GM18502 (cell line): Measurements from ENCODE around the gene SRRT.
"Not testable (repeated sequence)": the region's sequence is repeated elsewhere in the genome, so short reads cannot be mapped to it uniquely, and the experiment has no call there.

Source experiments
- ATAC-seq: cut with Tn5 transposase; IDR thresholded peaks from one replicate; pipeline ENCODE4 v1.9.1; 2021; ENCODE audit warnings: mild to moderate bottlenecking; ENCODE audit not compliant: unreplicated experiment, poor library complexity

SRRT gene

GRCh38 chr7:100854899-100855298, 20.0 kb upstream of the SRRT start:
- ATAC-seq = not testable (repeated sequence)

- no peak for ATAC-seq
Observed at GRCh38 chr7:100855515-100855914, 19.4 kb upstream of the SRRT start.

DNA sequence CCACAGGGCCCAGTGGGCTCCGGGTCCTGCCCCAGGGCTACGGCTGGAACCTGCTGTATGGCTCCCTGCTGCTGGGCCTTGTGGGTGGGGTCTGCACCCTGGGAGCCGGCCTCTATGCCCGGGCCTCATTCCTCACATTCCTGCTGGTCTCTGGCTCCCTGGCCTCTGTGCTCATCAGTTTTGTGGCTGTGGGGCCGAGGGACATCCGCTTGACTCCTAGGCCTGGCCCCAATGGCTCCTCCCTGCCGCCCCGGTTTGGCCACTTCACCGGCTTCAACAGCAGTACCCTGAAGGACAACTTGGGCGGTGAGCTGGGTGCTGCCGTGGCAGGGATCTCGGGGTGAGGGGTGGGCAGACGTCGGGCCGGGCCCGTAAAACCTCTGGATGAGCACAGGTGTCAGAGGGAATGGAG, 18.0 kb upstream of the SRRT start:
- ATAC-seq = no peak

GRCh38 chr7:100859856-100860255, 15.0 kb upstream of the SRRT start:
- no peak for ATAC-seq

- no peak for ATAC-seq
Observed at GRCh38 chr7:100860702-100861615, 13.9 kb upstream of the SRRT start.

DNA sequence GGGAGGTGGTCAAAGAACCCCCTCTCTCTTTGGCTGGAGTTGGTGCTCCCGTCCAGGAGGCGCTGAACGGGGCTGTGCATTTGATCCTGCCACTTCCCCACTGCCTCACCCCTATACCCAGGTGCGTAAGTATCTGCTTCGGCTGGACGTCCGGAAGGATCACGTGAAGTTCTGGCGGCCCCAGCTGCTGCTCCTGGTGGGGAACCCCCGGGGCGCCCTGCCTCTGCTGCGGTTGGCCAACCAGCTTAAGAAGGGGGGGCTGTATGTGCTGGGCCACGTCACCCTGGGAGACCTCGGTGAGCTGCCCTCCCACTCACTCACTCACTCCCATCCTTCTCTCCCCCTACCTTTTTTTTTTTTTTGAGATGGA, 13.3 kb upstream of the SRRT start:
- no peak for ATAC-seq

DNA sequence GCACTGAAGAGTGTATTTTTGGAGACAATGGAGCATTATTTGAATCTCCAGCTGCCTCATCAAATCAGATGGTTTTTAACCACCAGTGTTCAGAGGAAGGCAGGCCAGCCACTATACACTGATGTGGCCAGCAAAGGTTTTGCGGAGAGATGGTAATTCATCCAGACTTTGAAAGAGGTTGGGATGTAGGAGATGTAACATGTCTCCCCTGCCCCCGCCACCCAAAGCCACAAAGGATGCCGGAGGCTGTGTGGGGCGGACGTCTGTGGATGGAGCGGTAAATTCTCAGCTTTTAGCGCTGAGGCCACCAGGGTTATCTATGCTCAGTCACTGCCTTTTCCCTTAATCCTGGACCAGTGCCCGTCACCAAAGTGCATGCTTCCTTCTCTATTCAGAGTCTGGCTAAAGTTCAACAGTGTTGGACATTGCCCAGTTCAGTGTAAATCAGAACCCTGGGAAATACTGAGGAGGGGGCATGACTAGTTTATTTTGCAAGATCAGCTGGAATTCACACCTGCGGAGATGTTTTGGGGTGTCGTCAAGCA, 11.4 kb upstream of the SRRT start:
- no peak for ATAC-seq

GRCh38 chr7:100864263-100864845, 10.5 kb upstream of the SRRT start:
- ATAC-seq = no peak

DNA sequence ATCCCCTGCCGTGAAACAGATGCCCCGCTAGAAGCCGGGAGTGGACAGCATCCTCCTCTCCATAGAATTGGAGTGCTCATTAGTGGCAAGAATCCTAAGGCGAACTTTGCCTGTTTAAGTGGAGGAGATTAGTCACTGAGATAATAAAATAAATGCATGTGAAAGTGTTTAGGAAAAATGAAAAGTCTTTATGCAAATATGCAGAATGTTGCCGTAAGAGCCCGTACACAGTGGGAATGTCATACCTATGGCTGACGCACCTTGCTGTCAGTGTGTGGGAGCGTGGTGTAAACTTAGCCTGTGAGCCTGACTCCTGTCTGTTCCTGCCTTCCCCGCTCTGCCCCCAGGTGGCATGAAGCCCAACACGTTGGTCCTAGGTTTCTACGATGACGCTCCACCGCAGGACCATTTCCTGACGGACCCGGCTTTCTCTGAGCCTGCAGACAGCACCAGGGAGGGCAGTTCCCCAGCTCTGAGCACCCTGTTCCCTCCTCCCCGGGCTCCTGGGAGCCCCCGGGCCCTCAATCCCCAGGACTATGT, 9.5 kb upstream of the SRRT start:
- no peak for ATAC-seq

DNA sequence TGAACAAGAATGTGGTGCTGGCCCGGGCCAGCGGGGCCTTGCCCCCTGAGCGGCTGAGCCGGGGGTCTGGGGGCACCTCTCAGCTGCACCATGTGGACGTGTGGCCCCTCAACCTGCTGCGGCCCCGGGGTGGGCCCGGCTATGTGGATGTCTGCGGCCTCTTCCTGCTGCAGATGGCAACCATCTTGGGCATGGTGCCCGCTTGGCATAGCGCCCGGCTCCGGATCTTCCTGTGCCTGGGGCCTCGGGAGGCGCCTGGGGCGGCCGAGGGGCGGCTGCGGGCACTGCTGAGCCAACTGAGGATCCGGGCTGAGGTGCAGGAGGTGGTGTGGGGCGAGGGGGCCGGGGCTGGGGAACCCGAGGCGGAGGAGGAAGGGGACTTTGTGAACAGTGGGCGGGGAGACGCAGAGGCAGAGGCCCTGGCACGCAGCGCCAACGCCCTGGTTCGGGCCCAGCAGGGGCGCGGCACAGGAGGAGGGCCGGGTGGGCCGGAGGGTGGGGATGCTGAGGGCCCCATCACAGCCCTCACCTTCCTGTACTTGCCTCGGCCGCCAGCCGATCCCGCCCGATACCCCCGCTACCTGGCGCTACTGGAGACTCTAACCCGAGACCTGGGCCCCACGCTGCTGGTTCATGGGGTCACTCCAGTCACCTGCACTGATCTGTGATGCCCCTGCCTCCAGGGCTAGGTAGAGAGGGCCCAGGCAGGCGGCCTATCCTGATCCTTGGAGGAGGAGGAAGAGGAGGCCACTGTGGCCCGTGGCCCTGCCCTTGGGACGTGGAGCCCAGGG, 8.8 kb upstream of the SRRT start:
- ATAC-seq = no peak

GRCh38 chr7:100866729-100867039, 8.2 kb upstream of the SRRT start:
- ATAC-seq = no peak

- ATAC-seq = no peak
Observed at GRCh38 chr7:100867040-100867775, 7.7 kb upstream of the SRRT start, which contains the start of gene TRIP6. Gene TRIP6 (plus strand): TSS chr7:100867387. CDS start chr7:100867498, 111 bp downstream.

DNA sequence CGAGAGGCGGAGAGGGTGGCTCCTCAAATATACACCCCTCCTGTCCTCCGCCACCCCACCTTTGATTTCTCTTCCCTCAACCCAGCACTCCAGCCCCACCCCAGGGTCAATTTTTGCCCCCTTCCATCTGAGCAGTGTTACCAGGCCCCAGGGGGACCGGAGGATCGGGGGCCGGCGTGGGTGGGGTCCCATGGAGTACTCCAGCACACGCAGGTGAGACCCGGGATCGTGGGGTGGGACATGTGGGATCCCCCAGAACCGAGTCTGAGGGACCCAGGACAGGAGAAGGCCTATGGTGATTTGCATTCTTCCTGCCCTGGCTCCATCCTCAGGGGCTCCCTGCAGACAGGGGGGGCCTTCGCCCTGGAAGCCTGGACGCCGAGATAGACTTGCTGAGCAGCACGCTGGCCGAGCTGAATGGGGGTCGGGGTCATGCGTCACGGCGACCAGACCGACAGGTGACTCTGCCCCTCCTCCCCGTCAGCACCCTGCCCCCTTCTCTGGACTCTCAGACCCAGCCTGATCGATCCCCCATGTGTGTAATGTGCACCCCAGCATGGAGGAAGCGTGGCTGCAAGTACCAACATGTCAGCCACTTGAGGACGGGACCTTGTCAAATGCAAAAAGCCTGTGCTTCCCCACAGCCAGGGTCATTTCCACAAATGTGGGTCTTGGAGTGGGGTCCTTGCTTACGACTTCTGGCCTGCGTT, 7.0 kb upstream of the SRRT start:
- no peak for ATAC-seq

DNA sequence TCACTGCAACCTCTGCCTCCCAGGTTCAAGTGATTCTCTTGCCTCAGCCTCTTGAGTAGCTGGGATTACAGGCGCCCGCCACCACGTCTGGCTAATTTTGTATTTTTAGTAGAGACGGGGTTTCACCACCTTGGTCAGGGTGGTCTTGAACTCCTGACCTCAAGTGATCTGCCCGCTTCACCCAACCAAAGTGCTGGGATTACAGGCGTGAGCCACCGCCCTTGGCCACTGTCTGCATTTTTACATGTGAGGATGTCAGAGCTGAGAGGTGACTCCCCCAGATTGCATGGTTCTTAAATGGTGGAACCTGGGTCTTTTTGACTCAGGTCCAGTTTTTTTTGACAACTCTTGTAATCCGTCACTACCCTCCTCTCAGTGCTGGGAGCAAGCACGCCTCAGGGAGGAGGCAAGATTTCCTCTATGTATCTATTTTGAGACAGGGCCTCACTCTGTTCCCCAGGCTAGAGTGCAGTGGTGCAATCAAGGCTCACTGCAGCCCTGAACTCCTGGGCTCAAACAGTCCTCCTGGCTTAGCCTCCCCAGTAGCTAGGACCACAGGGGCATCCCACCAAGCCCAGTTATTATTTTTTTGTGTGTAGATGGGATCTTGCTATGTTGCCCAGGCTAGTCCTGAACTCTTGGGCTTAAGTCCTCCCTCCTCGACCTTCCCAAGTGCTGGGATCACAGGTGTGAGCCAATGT, 1.2 kb upstream of the SRRT start:
- ATAC-seq = no peak

DNA sequence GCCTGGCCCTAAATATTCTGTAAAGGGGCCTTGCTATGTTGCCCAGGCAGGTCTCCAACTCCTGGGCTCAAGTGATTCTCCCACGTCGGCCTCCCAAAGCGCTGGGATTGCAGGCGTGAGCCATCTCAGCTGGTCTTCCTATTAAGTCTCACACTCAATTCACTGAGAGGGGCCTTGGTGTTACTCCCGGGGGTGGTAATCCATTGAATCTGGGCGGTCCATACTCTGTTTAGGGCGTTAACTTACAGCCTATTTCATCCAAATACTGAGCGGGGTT, 665 bp upstream of the SRRT start:
- ATAC-seq = no peak

- ATAC-seq = peak; percentile 31
Observed at GRCh38 chr7:100875356-100875751, 451 bp downstream of the SRRT start.

GRCh38 chr7:100878013-100878412, 3.1 kb downstream of the SRRT start:
- no peak for ATAC-seq

DNA sequence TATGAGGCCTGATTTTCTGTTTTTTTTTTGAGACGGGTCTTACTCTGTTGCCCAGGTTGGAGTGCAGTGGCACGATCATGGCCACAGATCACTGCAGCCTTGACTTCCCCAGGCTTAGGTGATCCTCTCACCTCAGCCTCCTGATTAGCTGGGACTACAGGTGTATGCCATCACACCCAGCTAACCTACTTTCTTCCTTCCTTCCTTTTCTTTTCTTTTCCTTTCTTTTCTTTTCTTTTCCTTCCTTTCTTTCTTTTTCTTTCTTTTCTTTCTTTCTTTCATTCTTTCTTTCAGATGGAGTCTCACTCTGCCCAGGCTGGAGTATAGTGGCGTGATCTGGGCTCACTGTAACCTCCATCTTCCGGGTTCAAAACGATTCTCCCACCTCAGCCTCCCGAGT, 3.8 kb downstream of the SRRT start:
- ATAC-seq = no peak

DNA sequence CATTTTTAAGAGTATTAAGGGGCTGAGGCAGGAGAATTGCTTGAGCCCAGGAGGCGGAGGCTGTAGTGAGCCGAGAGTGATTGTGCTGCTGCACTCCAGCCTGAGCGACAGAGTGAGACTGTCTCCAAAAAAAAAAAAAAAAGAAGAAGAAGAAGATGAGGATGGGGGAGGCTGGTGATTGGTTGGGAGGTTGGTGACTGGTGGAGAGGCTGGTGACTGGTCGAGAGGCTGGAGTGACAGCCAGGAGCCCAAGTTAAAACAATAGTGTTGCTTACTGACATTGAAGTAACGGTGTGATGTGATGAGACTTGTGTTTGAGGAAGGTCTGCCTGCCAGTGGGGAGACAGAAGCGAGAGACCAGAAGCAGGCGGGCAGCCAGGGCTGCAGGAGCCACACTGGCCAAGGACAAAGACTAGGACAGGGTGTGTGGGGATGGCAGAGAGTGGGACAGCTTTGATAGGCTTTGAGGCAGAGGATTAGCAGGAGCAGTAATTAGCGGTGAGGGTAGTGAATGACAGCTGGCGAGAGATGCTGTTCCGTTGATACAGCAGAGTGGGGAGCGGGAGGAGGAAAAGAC, 4.9 kb downstream of the SRRT start:
- ATAC-seq = no peak
